ENCODE measurements around the gene SH2D3A.
A peak's percentile ranks its signal among the peaks of the same experiment; 100 is the strongest.
"Not testable (repeated sequence)": the region's sequence is repeated elsewhere in the genome, so short reads cannot be mapped to it uniquely, and the experiment has no call there.

SH2D3A gene

DNA sequence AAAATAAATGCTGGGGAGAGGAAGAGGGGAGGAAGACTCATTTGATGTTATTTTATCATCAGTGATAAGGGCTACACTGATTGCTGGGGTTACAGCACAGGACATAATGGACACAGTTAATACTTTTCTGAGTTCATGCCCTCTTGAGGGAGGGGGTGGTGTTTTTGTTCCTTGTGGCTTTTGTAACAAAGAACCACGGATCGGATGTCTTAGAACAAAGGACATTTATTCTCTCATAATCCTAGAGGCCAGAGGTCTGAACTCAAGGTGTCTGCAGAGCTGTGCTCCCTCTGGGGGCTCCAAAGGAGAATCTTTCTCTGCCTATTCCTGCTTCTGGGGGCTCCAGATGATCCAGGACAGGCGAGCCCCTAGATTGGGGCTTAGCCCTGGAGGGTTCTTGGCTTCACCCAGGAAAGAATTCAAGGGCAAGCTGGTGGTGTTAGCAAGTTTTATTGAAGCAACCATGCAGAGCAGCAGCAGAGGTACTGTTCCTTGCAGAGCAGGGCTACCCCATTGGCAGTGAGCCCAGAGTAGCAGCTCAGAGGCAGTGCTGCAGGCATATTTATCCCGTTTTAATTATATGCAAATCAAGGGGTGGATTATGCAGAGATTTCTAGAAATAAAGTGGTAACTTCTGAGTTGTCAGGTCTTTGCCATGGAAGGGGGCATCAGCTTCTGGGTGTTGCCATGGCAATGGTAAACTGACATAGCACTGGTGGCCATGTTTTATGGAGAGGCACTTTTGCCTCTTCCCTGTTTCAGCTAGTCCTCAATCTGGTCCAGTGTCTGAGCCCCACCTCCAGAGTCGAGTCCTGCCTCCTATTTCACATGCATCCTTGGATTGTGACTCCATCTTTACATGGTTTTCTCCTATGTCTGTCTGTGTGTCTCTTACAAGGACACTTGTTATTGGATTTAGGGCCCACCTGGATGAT is 23.2 kb upstream of the SH2D3A start:
- DNase-seq (ENCODE audit: low spot score), result no peak

DNA sequence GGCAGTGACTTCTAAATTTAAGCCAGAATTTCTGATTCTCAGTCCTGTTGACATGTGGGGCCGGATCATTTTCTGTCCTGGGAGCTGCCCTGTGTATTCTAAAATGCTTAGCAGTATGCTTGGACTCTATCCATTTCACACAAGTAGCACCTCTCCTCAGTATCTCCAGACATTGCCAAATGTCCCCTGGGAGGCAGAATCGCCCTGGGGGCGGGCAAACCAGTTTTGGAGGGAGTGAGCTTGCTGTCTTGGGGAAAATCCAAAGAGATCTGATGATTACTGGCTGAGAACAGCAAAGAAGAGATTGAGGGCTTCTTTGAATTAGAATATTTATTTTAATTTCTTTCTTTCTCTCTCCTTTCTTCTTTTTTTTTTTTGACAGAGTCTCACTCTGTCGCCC is 21.7 kb upstream of the SH2D3A start:
- DNase-seq (ENCODE audit: low spot score), result no peak

DNA sequence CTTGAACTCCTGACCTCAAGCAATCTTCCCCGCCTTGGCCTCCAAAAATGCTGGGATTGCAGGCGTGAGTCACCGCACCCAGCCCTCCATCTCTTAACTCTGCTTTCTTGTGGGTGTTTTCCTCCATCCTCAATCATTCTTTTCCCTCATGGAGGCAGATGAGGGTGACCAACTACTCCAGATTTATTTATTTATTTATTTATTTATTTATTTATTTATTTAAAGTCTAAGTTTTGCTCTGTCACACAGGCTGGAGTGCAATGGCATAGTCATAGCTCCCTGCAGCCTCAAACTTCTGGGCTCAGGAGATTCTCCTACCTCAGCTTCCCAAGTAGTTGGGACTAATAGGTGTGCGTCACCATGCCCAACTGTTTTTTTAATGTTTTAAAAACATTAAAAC is 20.2 kb upstream of the SH2D3A start:
- DNase-seq (ENCODE audit: low spot score), result no peak

DNA sequence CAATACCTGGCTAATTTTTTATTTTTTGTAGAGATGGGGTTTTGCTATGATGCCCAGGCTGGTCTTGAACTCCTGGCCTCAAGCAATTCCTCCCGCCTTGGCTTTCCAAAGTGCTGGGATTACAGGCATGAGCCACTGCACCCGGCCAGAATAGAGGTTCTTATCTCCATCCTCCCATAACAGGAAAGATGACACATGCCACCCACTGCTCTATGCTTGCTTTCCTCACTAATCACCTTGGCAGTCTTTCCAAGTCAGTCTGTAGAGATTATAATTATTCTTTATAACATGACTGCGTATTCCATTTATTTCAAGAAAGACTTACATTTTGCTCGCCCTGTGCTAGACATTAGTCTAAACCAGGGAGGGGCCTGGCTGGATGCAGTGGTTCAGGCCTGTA is 12.0 kb upstream of the SH2D3A start:
- no peak for DNase-seq (ENCODE audit: low spot score)

DNA sequence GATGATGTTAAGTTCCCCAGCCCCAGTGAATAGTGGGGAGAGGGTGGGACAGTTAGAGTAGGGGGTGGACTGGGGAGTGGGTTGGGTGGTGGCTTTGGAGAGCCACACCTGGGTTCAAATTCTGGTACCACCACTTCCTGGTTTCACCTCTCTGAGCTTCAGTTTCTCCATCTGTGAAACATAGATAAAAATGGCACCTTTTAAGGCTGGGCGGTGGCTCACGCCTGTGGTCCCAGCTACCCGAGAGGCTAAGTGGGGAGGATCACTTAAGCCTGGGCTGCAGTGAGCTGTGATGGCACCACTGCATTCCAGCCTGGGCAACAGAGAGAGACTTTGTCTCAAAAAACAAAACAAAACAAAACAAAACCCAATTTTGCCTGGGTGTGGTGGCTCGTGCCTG is 11.2 kb upstream of the SH2D3A start:
- no peak for DNase-seq (ENCODE audit: low spot score)

DNA sequence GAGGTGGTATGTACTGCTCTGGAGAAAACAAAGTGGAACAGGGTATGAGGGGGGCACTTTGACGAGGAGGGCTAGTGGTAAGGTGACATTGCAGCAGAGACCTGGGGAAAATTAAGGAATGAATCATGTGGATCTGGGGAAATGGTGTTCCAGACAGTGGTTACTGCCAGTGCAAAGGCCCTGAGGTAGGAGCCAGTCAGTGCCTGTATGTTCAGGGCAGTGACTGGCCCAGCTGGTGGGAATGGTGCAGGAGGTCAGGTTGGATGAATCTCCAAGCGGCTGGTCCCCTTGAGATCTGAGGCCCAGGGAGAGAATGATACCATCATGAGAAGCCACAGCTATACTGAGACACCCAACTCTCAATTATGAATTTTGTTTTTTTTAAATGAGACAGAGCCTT is 10.2 kb upstream of the SH2D3A start:
- DNase-seq (ENCODE audit: low spot score), result no peak

DNA sequence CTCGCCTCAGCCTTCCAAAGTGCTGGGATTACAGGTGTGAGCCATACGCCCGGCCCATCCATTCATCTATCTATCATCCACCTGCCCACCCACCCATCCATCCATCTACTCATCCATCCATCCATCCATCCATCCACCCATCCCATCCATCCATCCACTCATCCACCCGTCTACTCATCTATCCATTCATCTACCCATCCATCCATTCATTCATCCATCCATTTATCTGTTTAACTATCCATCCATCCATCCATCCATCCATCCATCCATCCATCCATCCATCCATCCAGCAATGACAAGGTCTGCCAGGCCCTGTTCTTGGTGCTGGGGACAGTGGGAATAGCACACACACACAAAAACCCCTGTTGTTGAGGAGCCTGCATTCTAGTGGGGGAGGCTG is 9.8 kb upstream of the SH2D3A start:
- no peak for DNase-seq (ENCODE audit: low spot score)

DNA sequence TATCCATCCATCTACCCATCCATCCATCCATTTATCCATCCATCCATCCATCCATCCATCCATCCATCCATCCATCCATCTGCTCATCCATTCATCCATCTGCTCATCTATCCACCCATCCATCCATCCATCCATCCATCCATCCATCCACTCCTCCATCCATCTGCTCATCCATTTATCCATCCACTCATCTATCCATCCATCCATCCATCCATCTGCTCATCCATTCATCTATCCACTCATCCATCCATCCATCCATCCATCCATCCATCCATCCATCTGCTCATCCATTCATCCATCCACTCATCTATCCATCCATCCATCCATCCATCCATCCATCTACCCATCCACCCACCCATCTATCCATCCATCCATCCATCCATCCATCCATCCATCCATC is 8.8 kb upstream of the SH2D3A start:
- DNase-seq (ENCODE audit: low spot score), result not testable (repeated sequence)

DNA sequence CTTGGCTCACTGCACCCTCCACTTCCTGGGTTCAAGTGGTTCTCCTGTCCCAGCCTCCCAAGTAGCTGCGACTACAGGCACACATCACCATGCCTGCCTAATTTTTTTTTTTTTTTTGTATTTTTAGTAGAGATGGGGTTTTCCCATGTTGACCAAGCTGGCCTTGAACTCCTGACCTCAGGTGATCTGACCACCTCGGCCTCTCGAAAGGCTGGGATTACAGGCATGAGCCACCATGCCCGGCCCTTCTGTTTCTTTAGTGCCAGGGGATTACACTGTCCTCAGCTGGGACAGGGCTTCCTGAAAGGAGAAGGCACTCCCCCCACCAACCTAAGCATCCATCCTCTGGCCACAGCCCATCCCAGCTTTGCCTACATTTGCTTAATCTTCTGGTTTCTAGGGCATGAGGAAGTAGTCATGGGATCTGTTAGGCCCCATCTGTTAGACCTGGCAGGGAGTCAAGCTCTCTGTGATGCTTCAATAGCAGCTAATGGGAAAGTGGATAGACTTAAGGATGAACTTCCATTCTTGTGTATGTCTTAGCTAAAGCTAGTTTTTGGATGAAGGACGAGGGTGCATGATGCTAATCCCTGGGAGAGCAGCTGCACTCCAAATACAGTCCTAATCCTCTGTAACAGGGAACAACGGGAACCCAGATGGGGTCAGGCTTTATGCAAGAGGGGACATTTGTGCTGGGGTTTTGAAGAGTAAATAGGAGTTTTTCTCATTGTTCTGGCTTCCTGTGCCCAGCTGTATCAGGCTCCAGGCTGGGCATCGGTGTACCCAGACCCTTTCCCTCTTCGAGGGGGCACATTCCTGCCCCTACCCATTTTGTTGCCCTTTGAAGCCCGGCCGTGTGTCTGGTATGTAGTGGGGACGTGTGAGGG is 7.8 kb upstream of the SH2D3A start:
- DNase-seq (ENCODE audit: low spot score), result no peak

DNA sequence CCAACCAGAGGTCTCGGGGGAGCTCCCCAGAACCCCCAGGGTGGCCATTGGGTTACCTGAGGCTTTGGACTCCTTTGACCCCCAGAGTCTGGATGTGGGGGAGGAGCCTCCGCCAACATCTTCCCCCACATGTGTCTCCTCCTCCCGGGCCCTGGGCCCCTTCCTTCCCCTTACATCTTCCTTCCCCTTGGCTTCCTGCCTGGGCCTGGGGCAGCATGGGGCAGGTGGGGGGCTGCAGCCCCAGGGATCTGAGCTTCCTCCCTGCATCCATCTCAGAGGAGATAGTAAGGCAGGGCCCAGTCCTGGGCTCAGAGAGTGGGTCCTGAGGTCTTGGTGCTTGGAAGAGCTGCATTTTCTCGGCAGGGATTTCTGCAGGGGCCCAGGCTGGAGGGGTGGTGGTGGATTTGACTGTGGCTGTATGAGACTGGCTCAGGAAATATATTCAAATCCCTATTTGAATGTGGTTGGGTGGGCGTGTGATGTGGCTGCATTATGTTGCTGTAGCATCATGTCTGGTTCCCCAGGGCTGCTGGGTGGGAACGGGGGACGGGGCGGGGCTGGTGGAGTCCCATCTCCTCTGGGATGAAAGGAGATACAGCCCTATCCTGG is 6.2 kb upstream of the SH2D3A start:
- peak; percentile 52 for DNase-seq (ENCODE audit: low spot score)

DNA sequence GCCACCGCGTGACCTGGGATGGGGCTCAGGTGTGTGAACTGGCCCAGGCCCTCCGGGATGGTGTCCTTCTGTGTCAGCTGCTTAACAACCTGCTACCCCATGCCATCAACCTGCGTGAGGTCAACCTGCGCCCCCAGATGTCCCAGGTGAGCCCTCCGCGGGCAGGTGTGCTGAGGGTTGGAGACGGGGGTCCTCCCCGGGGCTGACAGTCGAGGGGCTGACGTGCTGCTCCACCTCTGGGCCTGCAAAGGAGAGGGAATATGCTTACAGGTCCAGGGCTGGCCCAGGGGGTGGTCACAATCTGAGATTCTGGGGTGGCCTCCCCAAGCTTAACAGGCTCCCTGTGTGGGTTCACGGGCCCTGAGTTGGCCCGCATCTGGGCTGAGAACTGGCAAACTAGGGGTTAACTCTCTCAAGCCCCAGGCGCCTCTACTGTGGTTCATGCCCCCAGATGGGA is 5.7 kb upstream of the SH2D3A start:
- DNase-seq (ENCODE audit: low spot score), result no peak

DNA sequence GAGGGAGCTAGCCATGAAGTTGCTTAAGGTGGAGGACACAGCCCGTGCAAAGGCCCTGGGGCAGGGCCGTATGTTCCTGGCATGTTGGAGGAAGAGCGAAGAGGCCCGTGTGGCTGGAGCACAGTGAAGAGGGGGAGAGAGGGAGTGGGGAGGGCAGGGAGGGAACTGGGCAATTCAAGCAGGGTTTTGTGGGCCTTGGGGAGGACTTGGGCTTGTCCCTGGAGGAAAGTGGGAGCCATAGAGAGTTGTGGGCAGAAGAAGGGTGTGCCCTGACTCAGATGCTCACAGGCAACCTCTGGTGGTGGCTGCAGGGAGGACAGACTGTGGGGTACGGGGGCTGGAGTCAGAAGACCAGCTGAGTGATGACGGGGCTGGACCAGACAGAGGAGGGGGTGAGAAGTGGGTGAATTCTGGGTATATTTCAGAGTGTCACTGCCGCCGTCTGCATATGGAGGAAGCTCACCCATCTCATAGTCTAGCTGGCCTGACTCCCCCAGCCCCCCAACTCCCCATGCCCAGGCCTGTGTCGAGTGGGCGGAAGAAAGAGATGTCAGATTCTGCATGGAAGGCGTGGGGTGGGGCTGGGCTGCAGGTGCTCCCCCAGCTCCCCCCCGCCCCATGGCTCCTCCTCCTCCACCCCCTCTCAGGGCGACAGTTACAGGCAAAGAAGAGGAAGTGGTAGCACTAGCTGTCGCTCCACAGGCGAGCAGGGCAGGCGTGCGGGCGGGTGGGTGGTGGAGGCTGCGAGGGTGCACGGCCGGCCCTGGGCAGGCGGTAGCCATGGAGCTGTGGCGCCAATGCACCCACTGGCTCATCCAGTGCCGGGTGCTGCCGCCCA is 5.0 kb upstream of the SH2D3A start, which contains the start of gene VAV1:
TSS of gene VAV1 (plus strand) at position 681 of the 838 bp plus-strand sequence. CDS start at position 781, 100 bp downstream.
- peak; percentile 89 for DNase-seq (ENCODE audit: low spot score)

DNA sequence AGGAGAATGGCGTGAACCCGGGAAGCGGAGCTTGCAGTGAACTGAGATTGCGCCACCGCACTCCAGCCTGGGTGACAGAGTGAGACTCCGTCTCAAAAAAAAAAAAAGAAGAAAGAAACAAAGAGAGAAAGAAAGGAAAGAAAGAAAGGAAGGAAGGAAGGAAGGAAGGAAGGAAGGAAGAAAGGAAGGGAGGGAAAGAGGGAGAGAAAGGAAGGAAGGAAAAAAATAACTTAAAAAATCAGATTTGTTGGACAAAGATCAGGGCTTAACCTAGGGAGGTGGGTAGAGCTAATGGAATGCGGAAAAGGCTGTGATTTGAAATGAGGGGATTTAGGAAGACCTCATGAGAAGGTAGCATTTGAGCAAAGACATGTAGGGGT is 4.4 kb upstream of the SH2D3A start:
- DNase-seq (ENCODE audit: low spot score), result not testable (repeated sequence)

DNA sequence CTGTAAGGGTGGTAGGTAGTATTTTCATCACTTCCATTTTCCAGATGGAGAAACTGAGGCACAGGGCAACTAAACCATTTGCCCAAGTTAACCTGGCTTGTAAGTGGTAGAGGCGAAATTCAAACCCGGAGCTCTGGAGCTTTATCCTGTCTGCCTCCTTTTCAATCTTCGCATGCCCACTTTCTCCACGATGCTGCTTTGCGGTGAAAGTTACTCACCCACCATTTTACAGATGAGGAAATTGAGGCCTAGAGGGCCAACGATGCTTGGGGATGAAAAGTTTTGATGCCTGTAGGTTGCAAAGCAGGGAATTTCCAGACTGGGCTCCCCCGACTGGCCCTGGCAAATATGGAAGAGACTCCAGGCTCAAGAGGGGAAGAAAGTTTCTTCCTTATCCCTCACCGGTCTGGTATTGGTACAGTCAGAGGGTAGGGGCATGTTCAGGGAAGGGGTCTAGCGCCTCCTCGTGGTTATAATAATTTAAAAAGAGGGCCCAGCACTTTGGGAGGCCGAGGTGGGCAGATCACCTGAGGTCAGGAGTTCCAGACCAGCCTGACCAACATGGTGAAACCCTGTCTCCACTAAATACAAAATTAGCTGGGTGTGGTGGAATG is 1.9 kb upstream of the SH2D3A start:
- no peak for DNase-seq (ENCODE audit: low spot score)

DNA sequence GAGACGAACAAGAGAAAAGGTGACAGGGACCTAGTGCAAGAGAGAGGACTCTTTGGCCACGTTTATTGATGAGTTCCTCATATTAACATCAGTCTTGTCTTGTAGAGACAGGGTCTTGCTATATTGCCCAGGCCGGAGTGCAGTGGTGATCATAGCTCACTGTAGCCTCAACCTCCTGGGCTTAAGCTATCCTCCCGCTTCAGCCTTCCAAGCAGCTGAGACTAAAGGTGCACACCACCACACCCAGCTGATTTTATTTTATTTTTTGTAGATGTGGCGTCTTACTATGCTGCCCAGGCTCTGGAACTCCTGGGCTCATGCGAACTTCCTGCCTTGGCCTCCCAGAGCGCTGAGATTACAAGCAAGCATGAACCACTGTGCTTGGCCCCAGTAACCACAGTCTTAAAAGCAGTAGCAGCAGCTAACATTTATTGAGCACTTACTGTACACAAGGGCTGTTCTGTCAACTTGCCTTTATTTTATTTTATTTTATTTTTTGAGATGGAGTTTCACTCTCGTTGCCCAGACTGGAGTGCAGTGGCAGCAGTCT is 1.1 kb upstream of the SH2D3A start:
- DNase-seq (ENCODE audit: low spot score), result no peak

DNA sequence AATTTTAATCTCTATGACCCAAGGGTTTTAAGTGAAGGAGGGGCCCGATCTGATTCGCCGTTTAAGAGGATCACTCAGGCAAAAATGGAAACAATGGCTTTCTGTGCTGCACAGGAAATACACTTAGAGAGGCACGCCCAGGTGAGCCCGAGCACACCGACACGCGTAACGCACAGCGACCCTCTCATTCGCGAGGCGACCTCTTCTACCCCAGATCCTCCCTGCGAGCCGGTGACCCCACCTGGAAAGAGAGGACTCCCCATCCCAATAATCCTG is 216 bp downstream of the SH2D3A start:
- DNase-seq (ENCODE audit: low spot score), result no peak

DNA sequence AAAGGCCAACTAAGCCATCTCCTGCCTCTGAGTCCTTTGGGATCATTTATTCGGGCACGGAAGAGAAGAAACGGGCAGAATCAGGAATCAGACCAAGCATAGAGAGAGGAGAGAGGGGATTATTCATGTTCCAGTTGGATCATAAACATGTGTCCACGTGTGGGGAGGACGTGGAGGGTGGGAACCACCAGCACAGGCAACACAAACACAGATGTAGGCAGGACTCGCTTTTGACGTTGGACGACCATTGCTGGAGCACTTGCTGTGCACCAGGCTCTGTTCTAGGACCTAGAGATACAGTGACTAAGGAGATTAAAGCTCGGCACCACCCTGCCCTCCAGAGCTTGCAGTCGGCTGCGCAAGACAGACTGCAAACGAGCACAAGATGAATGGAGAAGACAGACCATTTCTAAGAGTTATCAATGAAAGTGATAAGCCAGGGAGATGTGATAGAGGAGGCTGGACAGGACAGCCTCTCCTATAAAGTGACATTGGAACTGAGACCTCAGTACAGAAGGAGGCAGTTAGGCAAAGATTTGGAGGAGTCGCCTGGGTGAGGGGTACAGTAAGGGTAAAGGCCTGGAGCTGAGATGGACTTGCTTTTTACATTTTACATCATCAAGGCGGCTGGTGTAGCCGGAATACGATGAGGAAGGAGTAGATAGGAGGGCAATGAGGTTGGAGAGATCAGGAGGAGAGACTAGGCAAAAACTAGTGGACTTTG is 716 bp downstream of the SH2D3A start:
- no peak for DNase-seq (ENCODE audit: low spot score)

DNA sequence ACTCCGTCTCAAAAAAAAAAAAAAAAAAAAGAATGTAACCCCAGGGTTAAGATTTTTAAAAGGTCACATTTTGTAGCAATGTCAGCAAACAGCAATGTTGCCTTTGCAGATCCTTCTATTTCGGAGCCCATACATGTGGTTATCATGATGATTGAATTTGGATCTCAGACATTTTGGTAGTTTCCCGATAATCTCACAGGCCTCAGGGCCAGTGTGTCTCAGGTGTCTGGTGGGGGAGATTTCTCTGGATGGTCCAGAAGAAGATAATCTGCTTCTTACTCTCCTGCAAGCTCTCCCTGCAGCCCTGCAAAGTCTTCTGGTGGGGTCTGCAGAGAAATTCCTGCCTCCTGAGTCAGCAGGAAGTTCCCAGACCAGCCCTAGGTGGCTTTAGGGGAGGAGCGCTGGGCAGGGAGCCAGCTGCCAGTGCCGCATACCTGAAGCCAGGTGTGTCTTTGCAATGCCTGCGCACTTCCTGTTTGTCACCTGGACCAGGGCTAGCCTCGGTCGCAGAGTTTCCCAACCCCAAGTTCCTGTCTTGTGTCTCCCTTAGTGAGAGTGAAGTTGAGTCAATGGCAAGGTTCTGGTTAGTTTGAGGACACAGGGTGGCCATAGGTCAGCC is 1.4 kb downstream of the SH2D3A start:
- DNase-seq (ENCODE audit: low spot score), result peak; percentile 32

DNA sequence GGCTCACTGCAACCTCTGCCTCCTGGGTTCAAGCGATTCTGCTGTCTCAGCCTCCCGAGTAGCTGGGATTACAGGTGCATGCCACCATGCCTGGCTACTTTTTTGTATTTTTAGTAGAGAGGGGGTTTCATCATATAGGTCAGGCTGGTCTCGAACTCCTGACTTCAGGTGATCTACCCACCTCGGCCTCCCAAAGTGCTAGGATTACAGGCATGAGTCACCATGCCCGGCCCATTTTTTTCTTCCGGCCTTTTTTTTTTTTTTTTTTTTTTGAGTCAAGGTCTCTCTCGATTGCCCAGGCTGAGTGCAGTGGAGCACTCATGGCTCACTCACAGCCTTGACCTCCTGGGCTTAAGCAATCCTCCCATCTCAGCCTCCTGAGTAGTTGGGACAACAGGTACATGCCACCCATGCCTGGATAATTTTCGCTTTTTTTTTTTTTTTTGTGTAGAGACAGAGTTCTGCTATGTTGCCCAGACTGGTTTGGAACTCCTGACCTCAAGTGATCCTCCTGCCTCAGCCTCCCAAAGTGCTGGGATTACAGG is 4.9 kb downstream of the SH2D3A start:
- not testable (repeated sequence) for DNase-seq (ENCODE audit: low spot score)
